OCI-LY7 (cell line): Measurements from ENCODE around the gene DTNB. TPM values are rescaled to one million over a fixed set of nuclear protein-coding genes. Genes with fewer than 3 reads are reported as not detected.

ENCODE experiments used
- BruUV-seq: library from RNA; stranded (reverse); fragments of 400-500 nt; replicated peaks from 2 replicates; lab custom pipeline; 2021; lab: Mats Ljungman, UMichigan
- CTCF ChIA-PET: fragments of 300-600 bp; sonication (Branson Sonifier 250); formaldehyde crosslinking; loops from one replicate; lab custom pipeline; 2022; ENCODE audit warnings: antibody characterized with exemption; ENCODE audit not compliant: unreplicated experiment; lab: Charles Lee
- POLR2A ChIA-PET: fragments of 300-600 bp; sonication (Branson Sonifier 250); formaldehyde crosslinking; loops from one replicate; lab custom pipeline; 2022; ENCODE audit warnings: antibody characterized with exemption; lab: Charles Lee
- DNase-seq: peaks from one replicate; pipeline ENCODE4 v3.0.0-alpha.2; 2015; ENCODE audit warnings: low spot score
- H2AFZ ChIP-seq: fragments of 200-600 bp; sonication (generic), shearing (Covaris generic); 2 replicates; pipeline ENCODE4 v1.6.1; 2014; ENCODE audit warnings: mild to moderate bottlenecking, antibody characterized with exemption, low read length, moderate library complexity
- H3K27ac ChIP-seq: fragments of 200-600 bp; sonication (generic); 2 replicates; pipeline ENCODE4 v1.5.1; 2014; ENCODE audit warnings: mixed run types, low read depth, mild to moderate bottlenecking, moderate library complexity, low read length, inconsistent platforms; ENCODE audit not compliant: poor library complexity, severe bottlenecking
- H3K36me3 ChIP-seq: fragments of 200-600 bp; sonication (generic); 2 replicates; pipeline ENCODE4 v1.6.1; 2014; ENCODE audit warnings: mild to moderate bottlenecking, antibody characterized with exemption, low read length, moderate library complexity, mixed read lengths; ENCODE audit not compliant: insufficient read depth
- H3K4me1 ChIP-seq: fragments of 200-600 bp; sonication (generic); 2 replicates; pipeline ENCODE4 v1.5.1; 2014; ENCODE audit warnings: mild to moderate bottlenecking, low read length; ENCODE audit not compliant: insufficient read depth, poor library complexity, severe bottlenecking
- H3K4me2 ChIP-seq: fragments of 200-600 bp; sonication (generic); 2 replicates; pipeline ENCODE4 v1.6.1; 2014; ENCODE audit warnings: mild to moderate bottlenecking, low read length
- H3K4me3 ChIP-seq: fragments of 200-600 bp; sonication (generic); 2 replicates; pipeline ENCODE4 v1.5.1; 2014; ENCODE audit warnings: mild to moderate bottlenecking, low read depth, low read length; ENCODE audit not compliant: poor library complexity, severe bottlenecking
- H3K79me2 ChIP-seq: fragments of 200-600 bp; sonication (generic); 2 replicates; pipeline ENCODE4 v1.6.1; 2016; ENCODE audit warnings: low read depth, mild to moderate bottlenecking, low read length, moderate library complexity, mixed read lengths; ENCODE audit not compliant: insufficient read depth
- H3K9me2 ChIP-seq: fragments of 200-600 bp; sonication (generic); 2 replicates; pipeline ENCODE4 v1.6.1; 2016; ENCODE audit warnings: mild to moderate bottlenecking, low read length, mixed read lengths; ENCODE audit not compliant: insufficient read depth
- H3K9me3 ChIP-seq: fragments of 200-600 bp; sonication (generic); 2 replicates; pipeline ENCODE4 v1.6.1; 2014; ENCODE audit warnings: mild to moderate bottlenecking, mixed run types, low read length, mixed read lengths
- H4K20me1 ChIP-seq: fragments of 200-600 bp; sonication (generic); 2 replicates; pipeline ENCODE4 v1.6.1; 2014; ENCODE audit warnings: mild to moderate bottlenecking, antibody characterized with exemption, low read length, moderate library complexity, mixed read lengths; ENCODE audit not compliant: insufficient read depth
- CTCF ChIP-seq: fragments of 200-600 bp; sonication (generic); conservative IDR thresholded peaks from 2 replicates; pipeline ENCODE4 v1.5.1; 2014; ENCODE audit warnings: mild to moderate bottlenecking, antibody characterized with exemption, low read length, moderate library complexity, mixed read lengths
- EZH2phosphoT487 ChIP-seq: fragments of 200-600 bp; sonication (generic); IDR thresholded peaks from 2 replicates; pipeline ENCODE4 v1.6.1; 2018; ENCODE audit warnings: low read depth, borderline replicate concordance, mild to moderate bottlenecking, mixed run types, antibody characterized with exemption, low read length, moderate library complexity, mixed read lengths
- intact Hi-C: fragments of 100-400 bp; cut with micrococcal nuclease; formaldehyde crosslinking; loops from one replicate; pipeline ENCODE4 v1.10.0; 2022; ENCODE audit not compliant: unreplicated experiment
- total RNA-seq, 2 experiments: library from RNA; depleted of rRNA in 1 of 2; stranded (reverse); fragments of >200 nt in 1 of 2; shearing (Covaris generic) in 1 of 2; gene quantifications; 2 replicates each; pipeline ENCODE4 v1.2.3, GENCODE V29; 2014 to 2022

Gene DTNB
- total RNA-seq, 2 experiments from 2014 or later = 16.1 to 28.3 TPM

- no peaks in the 10 kb centered on the region; the same call in 1 of the 2 replicates for H4K20me1 ChIP-seq
- H3K4me1 ChIP-seq = peaks cover 18% of the 10 kb centered on the region
- H3K36me3 ChIP-seq = no peaks in the 10 kb centered on the region
- no peak for TF ChIP-seq CTCF
- TF ChIP-seq EZH2phosphoT487 = no peak
- H3K79me2 ChIP-seq = no peaks in the 10 kb centered on the region
- intact Hi-C loops = no loop called here
- H3K9me3 ChIP-seq = no peaks in the 10 kb centered on the region
- H3K4me3 ChIP-seq = no peak overlapping the region
- no peak overlapping the region for H2AFZ ChIP-seq
- DNase-seq = no peak
- H3K9me2 ChIP-seq = no peaks in the 10 kb centered on the region
- CTCF ChIA-PET = no interaction called here
- POLR2A ChIA-PET = interaction anchor here (0.6 kb wide), 1 partner anchor 451 kb away, joined by 3 read pairs; no protein-coding TSS in a partner anchor
- H3K27ac ChIP-seq = no peak overlapping the region
- no TSS peak for BruUV-seq
- no peak overlapping the region for H3K4me2 ChIP-seq
Measured at GRCh38 chr2:25338401-25338800, 335.0 kb downstream of the DTNB start.

GRCh38 chr2:25337891-25338290, 335.5 kb downstream of the DTNB start:
- no peak overlapping the region for H3K4me3 ChIP-seq
- H3K9me3 ChIP-seq = no peaks in the 10 kb centered on the region
- no peak overlapping the region for H3K4me2 ChIP-seq
- no peaks in the 10 kb centered on the region for H3K36me3 ChIP-seq
- no peaks in the 10 kb centered on the region for H3K9me2 ChIP-seq
- no peak overlapping the region for H3K27ac ChIP-seq
- TF ChIP-seq EZH2phosphoT487 (no peak), CTCF (no peak)
- intact Hi-C loops = no loop called here
- H3K79me2 ChIP-seq = no peaks in the 10 kb centered on the region
- ChIA-PET POLR2A (interaction anchor here (0.6 kb wide), 1 partner anchor 451 kb away, joined by 3 read pairs; no protein-coding TSS in a partner anchor), CTCF (no interaction called here)
- H2AFZ ChIP-seq = no peak overlapping the region
- no TSS peak for BruUV-seq
- H4K20me1 ChIP-seq = no peaks in the 10 kb centered on the region; the same call in 1 of the 2 replicates
- no peak for DNase-seq
- peaks cover 17% of the 10 kb centered on the region for H3K4me1 ChIP-seq

GRCh38 chr2:25337276-25337675, 336.1 kb downstream of the DTNB start:
- no peaks in the 10 kb centered on the region for H3K79me2 ChIP-seq
- H3K36me3 ChIP-seq = no peaks in the 10 kb centered on the region
- CTCF ChIA-PET = interaction anchor here (0.5 to 0.6 kb wide), 2 partner anchors 39 to 106 kb away, joined by 3 to 6 read pairs; no protein-coding TSS in a partner anchor
- peak; percentile 24 for DNase-seq
- H3K9me3 ChIP-seq = no peaks in the 10 kb centered on the region
- H3K4me3 ChIP-seq = no peak overlapping the region
- peaks cover 12% of the 10 kb centered on the region for H3K4me1 ChIP-seq
- no peak overlapping the region for H2AFZ ChIP-seq
- no peak for TF ChIP-seq EZH2phosphoT487
- TF ChIP-seq CTCF = no peak
- POLR2A ChIA-PET = no interaction called here
- no peak overlapping the region for H3K27ac ChIP-seq
- BruUV-seq = no TSS peak
- no peak overlapping the region for H3K4me2 ChIP-seq
- no peaks in the 10 kb centered on the region for H3K9me2 ChIP-seq
- no peaks in the 10 kb centered on the region; the same call in 1 of the 2 replicates for H4K20me1 ChIP-seq
- intact Hi-C loops = no loop called here
